Measurements from ENCODE around the gene MRPL37.
"Not testable (repeated sequence)": the region's sequence is repeated elsewhere in the genome, so short reads cannot be mapped to it uniquely, and the experiment has no call there.

MRPL37 gene

GRCh38 chr1:54199765-54200518 is at the start of gene MRPL37, which contains the start of gene CYB5RL:
MRPL37 (plus strand) TSS chr1:54200167; CDS start chr1:54200244, 77 bp downstream.
CYB5RL (minus strand) TSS chr1:54200030; CDS start chr1:54195616, 4,414 bp downstream.
- DNase-seq (ENCODE audit: low spot score): peak; percentile 99

GRCh38 chr1:54151013-54151412 is 49.0 kb upstream of the MRPL37 start:
- no peak for DNase-seq (ENCODE audit: low spot score)

GRCh38 chr1:54152696-54153095 is 47.3 kb upstream of the MRPL37 start, which contains the start of gene CDCP2:
CDCP2 (minus strand) TSS chr1:54153000; CDS start chr1:54152922, 78 bp downstream.
- DNase-seq (ENCODE audit: low spot score): no peak

- no peak for DNase-seq (ENCODE audit: low spot score)
These were observed 46.2 kb upstream of the MRPL37 start for GRCh38 chr1:54153535-54154439.

- DNase-seq (ENCODE audit: low spot score): no peak
These were observed 43.8 kb upstream of the MRPL37 start for GRCh38 chr1:54156201-54156600.

GRCh38 chr1:54156986-54157385 is 43.0 kb upstream of the MRPL37 start:
- no peak for DNase-seq (ENCODE audit: low spot score)

GRCh38 chr1:54157401-54157800 is 42.6 kb upstream of the MRPL37 start:
- no peak for DNase-seq (ENCODE audit: low spot score)

- DNase-seq (ENCODE audit: low spot score): no peak
These were observed 41.9 kb upstream of the MRPL37 start for GRCh38 chr1:54158071-54158470.

- no peak for DNase-seq (ENCODE audit: low spot score)
These were observed 40.1 kb upstream of the MRPL37 start for GRCh38 chr1:54159733-54160316.

- DNase-seq (ENCODE audit: low spot score): no peak
These were observed 39.6 kb upstream of the MRPL37 start for GRCh38 chr1:54160351-54160750.

GRCh38 chr1:54161495-54162168 is 38.3 kb upstream of the MRPL37 start:
- DNase-seq (ENCODE audit: low spot score): no peak

GRCh38 chr1:54163051-54163450 is 36.9 kb upstream of the MRPL37 start:
- no peak for DNase-seq (ENCODE audit: low spot score)

- no peak for DNase-seq (ENCODE audit: low spot score)
These were observed 36.4 kb upstream of the MRPL37 start for GRCh38 chr1:54163573-54163972.

GRCh38 chr1:54165146-54165545 is 34.8 kb upstream of the MRPL37 start:
- no peak for DNase-seq (ENCODE audit: low spot score)

GRCh38 chr1:54166357-54166756 is 33.6 kb upstream of the MRPL37 start:
- DNase-seq (ENCODE audit: low spot score): not testable (repeated sequence)

GRCh38 chr1:54167422-54168139 is 32.4 kb upstream of the MRPL37 start:
- no peak for DNase-seq (ENCODE audit: low spot score)

- no peak for DNase-seq (ENCODE audit: low spot score)
These were observed 31.6 kb upstream of the MRPL37 start for GRCh38 chr1:54168206-54168965.

GRCh38 chr1:54169068-54169467 is 30.9 kb upstream of the MRPL37 start:
- DNase-seq (ENCODE audit: low spot score): no peak

GRCh38 chr1:54171016-54171415 is 29.0 kb upstream of the MRPL37 start:
- DNase-seq (ENCODE audit: low spot score): no peak

- DNase-seq (ENCODE audit: low spot score): no peak
These were observed 28.4 kb upstream of the MRPL37 start for GRCh38 chr1:54171606-54172005.
